Glutamatergic neuron (in vitro differentiated cells): ENCODE results near the gene R3HDM2. TPM values are rescaled to one million over a fixed set of nuclear protein-coding genes. Genes with fewer than 3 reads are reported as not detected.
A peak's percentile ranks its signal among the peaks of the same experiment; 100 is the strongest.

Experiments used
- DNase-seq: peaks from one replicate; pipeline ENCODE4 v3.0.0; 2022
- H3K27ac Mint-ChIP-seq: one replicate; pipeline ENCODE4 v1.8.0; 2020; ENCODE audit warnings: mild to moderate bottlenecking, mixed read lengths, inconsistent platforms; ENCODE audit not compliant: unreplicated experiment
- H3K27me3 Mint-ChIP-seq: one replicate; pipeline ENCODE4 v1.8.0; 2020; ENCODE audit warnings: mild to moderate bottlenecking, moderate library complexity, mixed read lengths, inconsistent platforms; ENCODE audit not compliant: unreplicated experiment
- H3K36me3 Mint-ChIP-seq: one replicate; pipeline ENCODE4 v1.8.0; 2020; ENCODE audit warnings: mild to moderate bottlenecking, mixed read lengths, inconsistent platforms; ENCODE audit not compliant: unreplicated experiment
- H3K4me1 Mint-ChIP-seq: one replicate; pipeline ENCODE4 v1.8.0; 2020; ENCODE audit warnings: mild to moderate bottlenecking, low read depth, mixed read lengths, inconsistent platforms; ENCODE audit not compliant: unreplicated experiment
- H3K4me3 Mint-ChIP-seq: one replicate; pipeline ENCODE4 v1.8.0; 2020; ENCODE audit warnings: mild to moderate bottlenecking, mixed read lengths, inconsistent platforms; ENCODE audit not compliant: unreplicated experiment
- H3K9me3 Mint-ChIP-seq: one replicate; pipeline ENCODE4 v1.8.0; 2020; ENCODE audit warnings: mild to moderate bottlenecking, moderate library complexity, mixed read lengths, inconsistent platforms; ENCODE audit not compliant: unreplicated experiment
- long read RNA-seq: library from polyadenylated mRNA; unstranded; transcript quantifications from one replicate; pipeline ENCODE4 v2.0.0, GENCODE V29; 2020; ENCODE audit not compliant: unreplicated experiment
- total RNA-seq: library from RNA; stranded (reverse); fragmentation: NEBNext Ultra II Directional; extraction: Animal tissue kit (Norgen Biotek cat#: 25700); gene quantifications from one replicate; pipeline ENCODE4 v1.2.1, GENCODE V29; 2021; ENCODE audit not compliant: unreplicated experiment
- TF ChIP-seq, protein P1 (sequence below): fragments of 200-600 bp; sonication (generic); IDR thresholded peaks from one replicate; pipeline ENCODE4 v1.5.0; 2021; ENCODE audit not compliant: partially characterized antibody, unreplicated experiment

Gene R3HDM2
- 106 TPM for total RNA-seq
- long read RNA-seq, partial matches to known transcripts = 0 of 3 reads
- long read RNA-seq, other reads (novel, unspliced or antisense) = 3 of 3 reads

DNA sequence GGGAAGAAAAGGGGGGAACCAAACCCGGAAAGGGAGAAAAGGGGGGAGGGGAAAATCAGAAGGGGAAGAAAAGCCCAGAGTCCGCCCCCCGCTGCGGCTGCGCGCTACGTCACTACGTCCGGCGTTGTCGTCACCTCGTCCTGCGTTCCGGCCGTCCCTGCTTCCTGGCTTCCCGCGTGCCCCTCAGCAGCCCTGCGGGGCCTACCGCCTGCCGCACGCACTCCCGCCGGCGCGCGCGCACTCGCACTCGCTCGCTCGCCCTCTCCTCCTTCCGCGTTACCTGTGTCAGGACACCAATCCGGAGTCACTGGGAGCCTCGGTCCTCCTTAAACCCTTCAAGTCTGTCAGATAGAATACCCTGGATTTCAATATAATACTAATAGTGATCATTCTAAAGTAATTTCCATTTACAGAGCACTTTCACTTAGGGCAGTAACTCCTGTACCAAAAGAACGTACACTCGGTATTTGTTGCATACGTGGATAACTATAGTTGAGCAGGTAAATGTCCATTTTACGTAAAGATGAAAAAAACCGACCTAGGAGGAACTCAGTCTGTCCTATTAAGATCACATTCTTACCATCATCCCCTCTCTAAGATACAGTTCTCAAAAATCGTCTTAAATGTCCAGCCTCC lies at the start of gene R3HDM2:
Gene R3HDM2 (minus strand): TSS at position 113 of the 636 bp plus-strand sequence. CDS start 120,615 bp downstream, outside the sequence.
- H3K36me3 Mint-ChIP-seq = no peaks in the 10 kb centered on the region
- TF ChIP-seq, protein P1, sequence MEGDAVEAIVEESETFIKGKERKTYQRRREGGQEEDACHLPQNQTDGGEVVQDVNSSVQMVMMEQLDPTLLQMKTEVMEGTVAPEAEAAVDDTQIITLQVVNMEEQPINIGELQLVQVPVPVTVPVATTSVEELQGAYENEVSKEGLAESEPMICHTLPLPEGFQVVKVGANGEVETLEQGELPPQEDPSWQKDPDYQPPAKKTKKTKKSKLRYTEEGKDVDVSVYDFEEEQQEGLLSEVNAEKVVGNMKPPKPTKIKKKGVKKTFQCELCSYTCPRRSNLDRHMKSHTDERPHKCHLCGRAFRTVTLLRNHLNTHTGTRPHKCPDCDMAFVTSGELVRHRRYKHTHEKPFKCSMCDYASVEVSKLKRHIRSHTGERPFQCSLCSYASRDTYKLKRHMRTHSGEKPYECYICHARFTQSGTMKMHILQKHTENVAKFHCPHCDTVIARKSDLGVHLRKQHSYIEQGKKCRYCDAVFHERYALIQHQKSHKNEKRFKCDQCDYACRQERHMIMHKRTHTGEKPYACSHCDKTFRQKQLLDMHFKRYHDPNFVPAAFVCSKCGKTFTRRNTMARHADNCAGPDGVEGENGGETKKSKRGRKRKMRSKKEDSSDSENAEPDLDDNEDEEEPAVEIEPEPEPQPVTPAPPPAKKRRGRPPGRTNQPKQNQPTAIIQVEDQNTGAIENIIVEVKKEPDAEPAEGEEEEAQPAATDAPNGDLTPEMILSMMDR = no peak
- H3K4me1 Mint-ChIP-seq = peaks cover 5% of the 10 kb centered on the region
- peak; percentile 93 for DNase-seq
- peak within 1 kb of the TSS; percentile 79 for H3K27ac Mint-ChIP-seq
- peaks cover 8% of the 10 kb centered on the region for H3K9me3 Mint-ChIP-seq
- peak within 1 kb of the TSS; percentile 93 for H3K4me3 Mint-ChIP-seq
- H3K27me3 Mint-ChIP-seq = peaks cover 6% of the 10 kb centered on the region

GRCh38 chr12:57479376-57480115 lies 48.7 kb upstream of the R3HDM2 start, which contains the start of gene ARHGAP9:
Gene ARHGAP9, minus strand, starts transcription at chr12:57479866. Its CDS starts 460 bp downstream, at chr12:57479406.
- no peak for DNase-seq
- TF ChIP-seq, protein P1 = no peak
- Mint-ChIP-seq H3K9me3 (peaks cover 4% of the 10 kb centered on the region), H3K4me3 (no peak within 1 kb of the TSS), H3K27me3 (peaks cover 9% of the 10 kb centered on the region), H3K36me3 (peaks cover 13% of the 10 kb centered on the region), H3K4me1 (peaks cover 3% of the 10 kb centered on the region), H3K27ac (peak within 1 kb of the TSS; percentile 15)

DNA sequence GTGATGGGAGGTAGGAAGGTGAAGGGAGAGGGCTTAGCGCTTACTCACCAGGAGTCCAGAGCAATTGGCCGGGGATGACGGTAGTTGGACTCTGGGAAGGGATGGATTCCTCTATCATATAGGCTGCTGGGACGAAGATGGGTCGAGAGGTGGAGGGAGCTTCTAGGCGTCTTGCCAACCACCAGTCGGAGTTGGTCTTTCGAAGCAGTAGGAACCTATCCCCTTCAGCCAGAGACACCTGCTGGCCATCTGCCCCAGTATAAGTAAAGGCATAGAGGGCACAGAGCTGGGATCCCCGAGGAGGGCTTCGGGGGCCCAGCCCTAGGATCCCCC lies 48.2 kb upstream of the R3HDM2 start:
- Mint-ChIP-seq H3K27me3 (peaks cover 13% of the 10 kb centered on the region), H3K9me3 (peaks cover 7% of the 10 kb centered on the region), H3K4me1 (peaks cover 3% of the 10 kb centered on the region), H3K36me3 (peaks cover 18% of the 10 kb centered on the region), H3K27ac (peak overlapping the region; percentile 15), H3K4me3 (no peak overlapping the region)
- no peak for DNase-seq
- TF ChIP-seq, protein P1 = no peak

DNA sequence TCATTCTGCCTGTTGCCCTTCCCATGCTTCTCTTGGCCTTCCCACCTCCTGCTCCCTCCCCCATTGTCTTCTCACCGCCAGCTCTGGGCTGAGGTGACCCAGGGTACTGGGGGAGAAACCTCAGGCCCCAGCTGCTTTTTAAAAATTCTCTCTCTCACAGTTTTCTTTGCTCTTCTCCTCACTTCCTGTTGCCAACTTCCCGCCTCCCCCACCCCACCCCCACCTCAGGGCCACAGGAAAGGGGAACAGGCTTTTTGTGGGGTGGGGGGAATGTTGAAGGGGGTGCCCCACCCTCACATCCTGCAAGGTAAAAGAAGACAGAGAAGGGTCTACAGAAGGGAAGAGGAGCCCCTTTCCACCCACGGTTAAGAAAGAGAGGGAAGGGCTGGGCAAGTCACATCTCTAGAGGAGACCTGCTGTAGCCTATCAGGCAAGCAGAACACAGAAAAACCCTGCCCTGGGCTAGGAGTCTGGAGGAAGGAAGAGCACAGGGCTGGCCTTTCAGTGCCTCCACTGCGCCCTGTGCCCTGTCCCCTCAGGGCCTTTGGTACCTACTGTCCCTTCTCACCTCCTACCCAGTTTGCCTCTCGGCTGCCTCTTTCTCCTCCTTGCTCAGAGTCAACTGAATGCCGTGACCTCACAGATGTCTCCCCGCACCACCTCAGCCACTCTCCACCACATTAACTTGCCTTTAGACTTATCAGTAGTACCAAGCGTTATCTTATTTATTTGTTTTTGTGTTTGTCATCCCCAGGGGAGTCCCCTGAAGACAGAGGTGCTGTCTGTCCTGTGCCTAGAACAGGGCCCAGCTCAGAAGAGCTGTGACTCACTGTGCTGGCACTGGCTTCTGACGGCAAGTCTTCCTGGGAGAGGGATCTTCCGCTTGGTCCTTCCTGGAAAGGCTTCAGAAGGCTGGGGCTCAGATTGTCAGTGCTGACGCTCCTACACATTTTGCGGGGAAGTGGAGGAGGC lies 47.2 kb upstream of the R3HDM2 start:
- Mint-ChIP-seq H3K9me3 (peaks cover 5% of the 10 kb centered on the region), H3K27ac (no peak overlapping the region), H3K4me3 (no peak overlapping the region), H3K36me3 (peaks cover 26% of the 10 kb centered on the region), H3K4me1 (peaks cover 3% of the 10 kb centered on the region), H3K27me3 (peaks cover 13% of the 10 kb centered on the region)
- DNase-seq = no peak
- TF ChIP-seq, protein P1 = no peak
